Ascending aorta (tissue), 2 donors: ENCODE results near the gene NOS1AP. TPM values are rescaled to one million over a fixed set of nuclear protein-coding genes. Genes with fewer than 3 reads are reported as not detected.
"Not testable (repeated sequence)": the region's sequence is repeated elsewhere in the genome, so short reads cannot be mapped to it uniquely, and the experiment has no call there.

ENCODE experiments used
- DNase-seq, 2 donors: peaks; one replicate each; pipeline ENCODE4 v3.0.0-alpha.2; 2019; ENCODE audit warnings: low spot score in 2 of 2
- H3K27ac ChIP-seq, 2 donors: fragments of 200-600 bp; sonication (generic); one replicate each; pipeline ENCODE4 v1.5.1; 2016 to 2017; ENCODE audit warnings: mild to moderate bottlenecking in 1 of 2
- H3K27me3 ChIP-seq: fragments of 200-600 bp; sonication (generic); one replicate; pipeline ENCODE4 v1.5.1; 2017
- H3K36me3 ChIP-seq, 2 donors: fragments of 200-600 bp; sonication (generic); one replicate each; pipeline ENCODE4 v1.5.1; 2016
- H3K4me1 ChIP-seq, 2 donors: fragments of 200-600 bp; sonication (generic); one replicate each; pipeline ENCODE4 v1.5.1; 2016 to 2017; ENCODE audit warnings: mild to moderate bottlenecking in 1 of 2
- H3K4me3 ChIP-seq, 2 donors: fragments of 200-600 bp; sonication (generic); one replicate each; pipeline ENCODE4 v1.5.1; 2016 to 2017; ENCODE audit warnings: mild to moderate bottlenecking in 1 of 2
- H3K9me3 ChIP-seq, 2 donors: fragments of 200-600 bp; sonication (generic); one replicate each; pipeline ENCODE4 v1.5.1; 2016
- CTCF ChIP-seq, 3 experiments: fragments of 200-600 bp in 2 of 3; fragments of 450-650 bp in 1 of 3; sonication (generic) in 2 of 3; IDR thresholded peaks; one replicate each; pipeline ENCODE4 v1.5.1; 2016 to 2019; ENCODE audit warnings: antibody characterized with exemption in 3 of 3, mild to moderate bottlenecking in 1 of 3, moderate library complexity in 1 of 3
- intact Hi-C: fragments of 100-400 bp; cut with DNase I; formaldehyde crosslinking; loops from one replicate; pipeline ENCODE4 v1.15.1; 2023
- total RNA-seq: library from RNA; depleted of rRNA; stranded (reverse); fragments of >200 nt; gene quantifications from one replicate; pipeline ENCODE4 v1.1.0, GENCODE V29; 2016

NOS1AP gene
- total RNA-seq, 1 donor from 2014 or later = 5.0 TPM

GRCh38 chr1:162406811-162407210, 337.3 kb downstream of the NOS1AP start:
- no peak for TF ChIP-seq CTCF (IDR thresholded peaks at IDR 0.05)
- DNase-seq = no peak
- intact Hi-C loops = no loop called here
- Histone ChIP-seq H3K9me3 (no peaks in the 10 kb centered on the region), H3K27ac (no peak overlapping the region), H3K4me1 (no peaks in the 10 kb centered on the region), H3K27me3 (no peaks in the 10 kb centered on the region), H3K4me3 (no peak overlapping the region), H3K36me3 (no peaks in the 10 kb centered on the region)

- H3K27ac ChIP-seq = no peak overlapping the region
- no peak for DNase-seq
- intact Hi-C loops = no loop called here
- H3K9me3 ChIP-seq = no peaks in the 10 kb centered on the region
- no peaks in the 10 kb centered on the region for H3K4me1 ChIP-seq
- H3K4me3 ChIP-seq = no peak overlapping the region
- no peak for TF ChIP-seq CTCF (IDR thresholded peaks at IDR 0.05)
- H3K36me3 ChIP-seq = no peaks in the 10 kb centered on the region
- no peaks in the 10 kb centered on the region for H3K27me3 ChIP-seq
Observed at GRCh38 chr1:162407539-162407938, 338.0 kb downstream of the NOS1AP start.

GRCh38 chr1:162412002-162412401, 342.5 kb downstream of the NOS1AP start, which contains the start of gene SH2D1B:
TSS of gene SH2D1B (minus strand) at chr1:162412136. CDS start at chr1:162412016, 120 bp downstream.
- Histone ChIP-seq H3K27me3 (no peaks in the 10 kb centered on the region), H3K4me1 (no peaks in the 10 kb centered on the region), H3K9me3 (no peaks in the 10 kb centered on the region), H3K4me3 (no peak within 1 kb of the TSS), H3K36me3 (no peaks in the 10 kb centered on the region), H3K27ac (no peak within 1 kb of the TSS)
- TF ChIP-seq CTCF (IDR thresholded peaks at IDR 0.05) = no peak
- no peak for DNase-seq
- intact Hi-C loops = no loop called here

- DNase-seq = no peak
- no peak overlapping the region for H3K4me3 ChIP-seq
- no peak overlapping the region for H3K27ac ChIP-seq
- H3K36me3 ChIP-seq = no peaks in the 10 kb centered on the region
- no peaks in the 10 kb centered on the region for H3K4me1 ChIP-seq
- no peaks in the 10 kb centered on the region for H3K9me3 ChIP-seq
- TF ChIP-seq CTCF (IDR thresholded peaks at IDR 0.05) = no peak
- no peaks in the 10 kb centered on the region for H3K27me3 ChIP-seq
- intact Hi-C loops = no loop called here
Observed at GRCh38 chr1:162416215-162416614, 346.7 kb downstream of the NOS1AP start.

- no peak for TF ChIP-seq CTCF (IDR thresholded peaks at IDR 0.05)
- Histone ChIP-seq H3K9me3 (no peaks in the 10 kb centered on the region), H3K4me3 (no peak overlapping the region), H3K27ac (no peak overlapping the region), H3K4me1 (no peaks in the 10 kb centered on the region), H3K27me3 (no peaks in the 10 kb centered on the region), H3K36me3 (no peaks in the 10 kb centered on the region)
- intact Hi-C loops = no loop called here
- no peak for DNase-seq
Observed at GRCh38 chr1:162416909-162417308, 347.4 kb downstream of the NOS1AP start.

- no peak for DNase-seq
- intact Hi-C loops = no loop called here
- TF ChIP-seq CTCF (IDR thresholded peaks at IDR 0.05) = no peak
- H3K27ac ChIP-seq = no peak overlapping the region
- H3K4me1 ChIP-seq = no peaks in the 10 kb centered on the region
- no peaks in the 10 kb centered on the region for H3K36me3 ChIP-seq
- no peaks in the 10 kb centered on the region for H3K9me3 ChIP-seq
- H3K27me3 ChIP-seq = no peaks in the 10 kb centered on the region
- H3K4me3 ChIP-seq = no peak overlapping the region
Observed at GRCh38 chr1:162417650-162418049, 348.2 kb downstream of the NOS1AP start.

- H3K4me1 ChIP-seq, H3K27ac ChIP-seq, H3K9me3 ChIP-seq, DNase-seq, intact Hi-C loops, H3K4me3 ChIP-seq, H3K27me3 ChIP-seq, H3K36me3 ChIP-seq: not testable (repeated sequence)
Observed at GRCh38 chr1:162418584-162418983, 349.1 kb downstream of the NOS1AP start.

GRCh38 chr1:162419450-162419931, 350.0 kb downstream of the NOS1AP start:
- DNase-seq, H3K4me1 ChIP-seq, H3K9me3 ChIP-seq, intact Hi-C loops, H3K4me3 ChIP-seq, H3K27me3 ChIP-seq, H3K36me3 ChIP-seq, H3K27ac ChIP-seq: not testable (repeated sequence)
